HG03442 (cell line): ENCODE data around the gene NAXD.
"Not testable (repeated sequence)": the region's sequence is repeated elsewhere in the genome, so short reads cannot be mapped to it uniquely, and the experiment has no call there.

Experiments
- ATAC-seq: cut with Tn5 transposase; IDR thresholded peaks from one replicate; pipeline ENCODE4 v1.9.1; 2021; ENCODE audit warnings: mild to moderate bottlenecking, moderate library complexity; ENCODE audit not compliant: unreplicated experiment

NAXD gene

GRCh38 chr13:110627761-110628476 is 12.6 kb downstream of the NAXD start:
- ATAC-seq = no peak

- no peak for ATAC-seq
Observed at GRCh38 chr13:110628477-110628793, 13.1 kb downstream of the NAXD start.

- no peak for ATAC-seq
Observed at GRCh38 chr13:110628952-110629701, 13.8 kb downstream of the NAXD start.

GRCh38 chr13:110629735-110630134 is 14.4 kb downstream of the NAXD start:
- no peak for ATAC-seq

- no peak for ATAC-seq
Observed at GRCh38 chr13:110630566-110631119, 15.3 kb downstream of the NAXD start.

GRCh38 chr13:110632255-110632654 is 16.9 kb downstream of the NAXD start:
- ATAC-seq = not testable (repeated sequence)

- ATAC-seq = no peak
Observed at GRCh38 chr13:110633776-110634175, 18.4 kb downstream of the NAXD start.

- no peak for ATAC-seq
Observed at GRCh38 chr13:110634558-110634957, 19.2 kb downstream of the NAXD start.

- ATAC-seq = no peak
Observed at GRCh38 chr13:110635405-110636002, 20.2 kb downstream of the NAXD start.

- no peak for ATAC-seq
Observed at GRCh38 chr13:110636053-110636475, 20.7 kb downstream of the NAXD start.

- ATAC-seq = no peak
Observed at GRCh38 chr13:110636701-110637201, 21.4 kb downstream of the NAXD start.

- ATAC-seq = no peak
Observed at GRCh38 chr13:110637275-110637674, 21.9 kb downstream of the NAXD start.

- ATAC-seq = no peak
Observed at GRCh38 chr13:110637747-110638146, 22.4 kb downstream of the NAXD start.

- no peak for ATAC-seq
Observed at GRCh38 chr13:110638257-110638656, 22.9 kb downstream of the NAXD start.

GRCh38 chr13:110638814-110639806 is 23.8 kb downstream of the NAXD start:
- ATAC-seq = no peak

- no peak for ATAC-seq
Observed at GRCh38 chr13:110639935-110640334, 24.6 kb downstream of the NAXD start.

GRCh38 chr13:110640591-110641029 is 25.3 kb downstream of the NAXD start:
- ATAC-seq = no peak

GRCh38 chr13:110641055-110642015 is 26.0 kb downstream of the NAXD start:
- ATAC-seq = no peak

- ATAC-seq = no peak
Observed at GRCh38 chr13:110642291-110642981, 27.1 kb downstream of the NAXD start.
